Body of pancreas (tissue), 4 donors: ENCODE measurements around the gene ARHGAP42. TPM values are rescaled to one million over a fixed set of nuclear protein-coding genes. Genes with fewer than 3 reads are reported as not detected.

Experiments
- ATAC-seq: fragments of 150-250 bp; one replicate; pipeline ENCODE4 v1.9.1; 2016
- DNase-seq, 4 donors: peaks; one replicate each; pipeline ENCODE4 v3.0.0-alpha.2; 2019
- H3K27ac ChIP-seq, 4 donors: fragments of 200-600 bp; sonication (generic); 1 replicate in 3 of 4; 2 replicates in 1 of 4; pipeline versions ENCODE4 v1.5.1 to v1.6.1; 2016 to 2019; ENCODE audit warnings: mild to moderate bottlenecking in 1 of 4, mixed read lengths in 1 of 4, moderate library complexity in 1 of 4
- H3K27me3 ChIP-seq, 2 donors: fragments of 200-600 bp; sonication (generic); one replicate each; pipeline ENCODE4 v1.6.0; 2016; ENCODE audit warnings: mild to moderate bottlenecking in 1 of 2
- H3K36me3 ChIP-seq, 2 donors: fragments of 200-600 bp; sonication (generic); replicated peaks in 1 of 2; 2 replicates each; pipeline ENCODE4 v1.5.1; 2016; ENCODE audit warnings: low read depth in 2 of 2; ENCODE audit not compliant: insufficient read depth in 1 of 2
- H3K4me1 ChIP-seq: fragments of 200-600 bp; sonication (generic); one replicate; pipeline ENCODE4 v1.6.0; 2016
- H3K4me3 ChIP-seq, 2 donors: fragments of 200-600 bp; sonication (generic); 1 replicate in 1 of 2; 2 replicates in 1 of 2; pipeline ENCODE4 v1.5.1; 2016 to 2019
- H3K9me3 ChIP-seq, 3 donors: fragments of 200-600 bp; sonication (generic); 1 replicate in 2 of 3; 2 replicates in 1 of 3; pipeline ENCODE4 v1.5.1; 2016
- CTCF ChIP-seq, 7 experiments: fragments of 450-650 bp in 4 of 7; fragments of 200-600 bp in 3 of 7; sonication (generic) in 3 of 7; IDR thresholded peaks; one replicate each; pipeline ENCODE4 v1.5.1; 2016 to 2019; ENCODE audit warnings: antibody characterized with exemption in 7 of 7
- POLR2A ChIP-seq, 3 donors: fragments of 450-650 bp; IDR thresholded peaks; one replicate each; pipeline ENCODE4 v1.6.1; 2016; ENCODE audit warnings: antibody characterized with exemption in 3 of 3, mild to moderate bottlenecking in 2 of 3
- WGBS, 2 donors: methylation state at CpG; one replicate each; pipeline ENCODE4 v1.1.5; 2017; 5-methylcytosine and 5-hydroxymethylcytosine counted together
- intact Hi-C: fragments of 100-400 bp; cut with DNase I; formaldehyde crosslinking; loops from one replicate; pipeline ENCODE4 v1.15.1; 2023
- total RNA-seq, 2 donors: library from RNA; depleted of rRNA; stranded (reverse); fragments of >200 nt; gene quantifications; one replicate each; pipeline ENCODE4 v1.1.0, GENCODE V29; 2016

ARHGAP42 gene
- total RNA-seq, 2 donors from 2014 or later, result 3.6 to 4.7 TPM

DNA sequence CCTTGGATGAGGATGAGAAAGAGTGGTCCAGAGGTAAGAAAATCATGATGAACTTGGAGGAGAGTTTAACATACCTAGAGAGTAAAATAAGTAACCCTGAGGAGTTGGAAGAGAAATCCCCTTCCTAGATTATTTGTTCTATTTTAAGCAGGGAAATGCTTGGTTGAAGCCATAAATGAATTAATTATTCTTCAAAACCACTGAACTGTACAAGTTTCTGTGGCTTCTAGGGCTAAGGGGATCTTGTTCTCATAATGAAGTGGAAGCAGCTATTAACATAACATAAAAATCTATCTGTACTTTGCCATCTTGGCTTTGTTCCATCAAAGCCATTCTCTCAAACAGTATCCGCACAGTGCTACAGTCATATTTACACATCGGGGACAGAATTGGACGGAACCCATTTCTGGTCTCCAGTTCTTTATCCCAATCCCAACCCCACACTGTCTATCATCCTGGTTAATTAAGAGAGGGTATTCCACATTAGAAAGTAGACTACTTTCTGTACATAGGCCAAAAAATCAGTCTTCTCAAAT, 14.5 kb upstream of the ARHGAP42 start:
- Histone ChIP-seq H3K27ac (no peak overlapping the region), H3K9me3 (no peaks in the 10 kb centered on the region), H3K4me3 (no peak overlapping the region), H3K36me3 (no peaks in the 10 kb centered on the region), H3K4me1 (no peaks in the 10 kb centered on the region), H3K27me3 (no peaks in the 10 kb centered on the region)
- intact Hi-C loops, result no loop called here
- DNase-seq (no peak), ATAC-seq (no peak)
- WGBS, 2 donors, result 26 to 39% methylated on average over 3 of the region's 3 CpGs
- TF ChIP-seq CTCF (IDR thresholded peaks at IDR 0.05), result no peak
- TF ChIP-seq POLR2A (IDR thresholded peaks at IDR 0.05), result no peak

DNA sequence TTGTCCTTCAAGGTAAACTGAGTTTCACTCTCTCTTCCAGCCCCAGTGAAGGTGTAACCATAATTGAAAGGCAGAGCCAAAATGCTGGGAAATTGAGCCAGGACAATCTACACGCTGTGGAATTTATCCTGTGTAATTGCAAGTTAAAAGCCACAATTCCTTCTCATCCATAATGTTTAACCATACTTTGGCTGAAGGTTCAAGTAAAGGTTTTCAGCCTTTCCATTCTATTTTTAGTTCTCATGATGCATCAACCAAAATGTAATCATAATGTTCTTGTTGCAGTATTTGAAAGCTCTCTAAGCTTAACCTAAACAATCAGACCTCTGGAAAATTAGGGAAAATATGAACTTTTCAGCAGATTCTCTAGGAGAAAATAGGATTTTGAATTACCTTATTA, 14.0 kb upstream of the ARHGAP42 start:
- TF ChIP-seq POLR2A (IDR thresholded peaks at IDR 0.05) (no peak), CTCF (IDR thresholded peaks at IDR 0.05) (no peak)
- intact Hi-C loops, result no loop called here
- H3K9me3 ChIP-seq, result no peaks in the 10 kb centered on the region
- DNase-seq (no peak), ATAC-seq (no peak)
- 42 to 56% methylated on average over 1 of the region's 1 CpG for WGBS, 2 donors
- H3K36me3 ChIP-seq, result no peaks in the 10 kb centered on the region
- no peaks in the 10 kb centered on the region for H3K4me1 ChIP-seq
- no peak overlapping the region for H3K27ac ChIP-seq
- no peak overlapping the region for H3K4me3 ChIP-seq
- H3K27me3 ChIP-seq, result no peaks in the 10 kb centered on the region

DNA sequence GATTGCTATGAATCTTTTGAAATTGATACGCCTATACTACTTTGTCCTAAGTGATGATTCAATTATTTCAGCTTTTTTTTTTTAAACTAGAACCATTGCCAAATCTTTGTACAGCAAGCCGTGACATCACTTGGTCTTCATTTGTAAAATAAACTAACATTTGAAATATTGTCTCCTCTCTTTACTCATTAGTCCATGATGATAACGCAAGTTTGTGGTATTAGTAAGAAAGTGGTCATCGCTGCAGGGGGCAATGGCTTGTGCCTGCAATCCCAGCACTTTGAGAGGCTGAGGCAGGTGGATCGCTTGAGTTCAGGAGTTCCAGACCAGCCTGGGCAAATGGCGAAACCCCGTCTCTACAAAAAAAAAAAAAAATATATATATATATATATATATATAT, 12.9 kb upstream of the ARHGAP42 start:
- no peak for TF ChIP-seq CTCF (IDR thresholded peaks at IDR 0.05)
- TF ChIP-seq POLR2A (IDR thresholded peaks at IDR 0.05), result no peak
- Histone ChIP-seq H3K9me3 (no peaks in the 10 kb centered on the region), H3K4me3 (no peak overlapping the region), H3K27me3 (no peaks in the 10 kb centered on the region), H3K36me3 (no peaks in the 10 kb centered on the region), H3K4me1 (no peaks in the 10 kb centered on the region), H3K27ac (no peak overlapping the region)
- ATAC-seq (no peak), DNase-seq (no peak)
- intact Hi-C loops, result no loop called here
- 86 to 96% methylated on average over 7 of the region's 7 CpGs for WGBS, 2 donors

- H3K27ac ChIP-seq, result no peak overlapping the region
- no peak for ATAC-seq
- TF ChIP-seq POLR2A (IDR thresholded peaks at IDR 0.05) (no peak), CTCF (IDR thresholded peaks at IDR 0.05) (no peak)
- no peaks in the 10 kb centered on the region for H3K27me3 ChIP-seq
- H3K36me3 ChIP-seq, result no peaks in the 10 kb centered on the region
- no peak for DNase-seq
- no peak overlapping the region for H3K4me3 ChIP-seq
- no peaks in the 10 kb centered on the region for H3K9me3 ChIP-seq
- H3K4me1 ChIP-seq, result no peaks in the 10 kb centered on the region
- WGBS, 2 donors, result 35 to 38% methylated on average over 4 of the region's 4 CpGs
- intact Hi-C loops, result no loop called here
These were observed 11.9 kb upstream of the ARHGAP42 start for GRCh38 chr11:100675115-100675650.

- no peak for ATAC-seq
These were observed 10.2 kb upstream of the ARHGAP42 start for GRCh38 chr11:100676901-100677300.

More at GRCh38 chr11:100676901-100677300, 10.2 kb upstream of the ARHGAP42 start:
- DNase-seq, result no peak
- H3K27me3 ChIP-seq, result no peaks in the 10 kb centered on the region
- intact Hi-C loops, result no loop called here
- no peak for TF ChIP-seq POLR2A (IDR thresholded peaks at IDR 0.05)
- TF ChIP-seq CTCF (IDR thresholded peaks at IDR 0.05), result no peak
- H3K9me3 ChIP-seq, result no peaks in the 10 kb centered on the region
- no peak overlapping the region for H3K4me3 ChIP-seq
- H3K4me1 ChIP-seq, result no peaks in the 10 kb centered on the region
- 84 to 90% methylated on average over 4 of the region's 4 CpGs for WGBS, 2 donors
- no peak overlapping the region for H3K27ac ChIP-seq
- no peaks in the 10 kb centered on the region for H3K36me3 ChIP-seq
